ENCODE measurements around the gene GID8. TPM values are rescaled to one million over a fixed set of nuclear protein-coding genes. Genes with fewer than 3 reads are reported as not detected.

Gene GID8
- total and polyA plus RNA-seq, 9 donors: 23.6 to 54.3 (median 43.3) TPM

DNA sequence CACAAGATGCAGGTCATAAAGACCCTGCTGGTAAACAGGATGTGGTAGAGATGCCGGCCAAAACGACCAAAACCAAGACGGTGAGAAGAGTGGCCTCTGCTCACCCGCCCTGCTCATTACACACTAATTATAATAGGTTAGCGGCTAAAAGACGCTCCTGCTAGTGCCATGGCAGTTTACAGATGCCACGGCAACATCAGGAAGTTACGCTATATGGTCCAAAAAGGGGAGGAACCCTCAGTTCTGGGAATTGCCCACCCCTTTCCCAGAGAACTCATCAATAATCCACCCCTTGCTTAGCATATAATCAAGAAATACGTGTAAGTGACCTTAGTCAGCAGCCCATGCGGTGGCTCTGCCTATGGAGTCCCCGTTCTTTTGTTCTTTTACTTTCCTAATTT lies 51.3 kb downstream of the GID8 start:
- WGBS, 3 donors: 47 to 61% (median 57%) methylated on average over 11 of the region's 11 CpGs
- Histone ChIP-seq H3K4me1 (ENCODE audit: insufficient read depth) (no peaks in the 10 kb centered on the region), H3K27ac (no peak overlapping the region), H3K9me3 (no peaks in the 10 kb centered on the region), H3K4me3 (no peak overlapping the region), H3K27me3 (no peaks in the 10 kb centered on the region), H3K36me3 (no peaks in the 10 kb centered on the region)
- intact Hi-C loops (cut with DNase I): no loop called here
- TF ChIP-seq EP300 (IDR thresholded peaks at IDR 0.05) (no peak), POLR2A (IDR thresholded peaks at IDR 0.05) (no peak)
- TF ChIP-seq, protein P1, sequence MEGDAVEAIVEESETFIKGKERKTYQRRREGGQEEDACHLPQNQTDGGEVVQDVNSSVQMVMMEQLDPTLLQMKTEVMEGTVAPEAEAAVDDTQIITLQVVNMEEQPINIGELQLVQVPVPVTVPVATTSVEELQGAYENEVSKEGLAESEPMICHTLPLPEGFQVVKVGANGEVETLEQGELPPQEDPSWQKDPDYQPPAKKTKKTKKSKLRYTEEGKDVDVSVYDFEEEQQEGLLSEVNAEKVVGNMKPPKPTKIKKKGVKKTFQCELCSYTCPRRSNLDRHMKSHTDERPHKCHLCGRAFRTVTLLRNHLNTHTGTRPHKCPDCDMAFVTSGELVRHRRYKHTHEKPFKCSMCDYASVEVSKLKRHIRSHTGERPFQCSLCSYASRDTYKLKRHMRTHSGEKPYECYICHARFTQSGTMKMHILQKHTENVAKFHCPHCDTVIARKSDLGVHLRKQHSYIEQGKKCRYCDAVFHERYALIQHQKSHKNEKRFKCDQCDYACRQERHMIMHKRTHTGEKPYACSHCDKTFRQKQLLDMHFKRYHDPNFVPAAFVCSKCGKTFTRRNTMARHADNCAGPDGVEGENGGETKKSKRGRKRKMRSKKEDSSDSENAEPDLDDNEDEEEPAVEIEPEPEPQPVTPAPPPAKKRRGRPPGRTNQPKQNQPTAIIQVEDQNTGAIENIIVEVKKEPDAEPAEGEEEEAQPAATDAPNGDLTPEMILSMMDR (IDR thresholded peaks at IDR 0.05): no peak
- no peak for DNase-seq

DNA sequence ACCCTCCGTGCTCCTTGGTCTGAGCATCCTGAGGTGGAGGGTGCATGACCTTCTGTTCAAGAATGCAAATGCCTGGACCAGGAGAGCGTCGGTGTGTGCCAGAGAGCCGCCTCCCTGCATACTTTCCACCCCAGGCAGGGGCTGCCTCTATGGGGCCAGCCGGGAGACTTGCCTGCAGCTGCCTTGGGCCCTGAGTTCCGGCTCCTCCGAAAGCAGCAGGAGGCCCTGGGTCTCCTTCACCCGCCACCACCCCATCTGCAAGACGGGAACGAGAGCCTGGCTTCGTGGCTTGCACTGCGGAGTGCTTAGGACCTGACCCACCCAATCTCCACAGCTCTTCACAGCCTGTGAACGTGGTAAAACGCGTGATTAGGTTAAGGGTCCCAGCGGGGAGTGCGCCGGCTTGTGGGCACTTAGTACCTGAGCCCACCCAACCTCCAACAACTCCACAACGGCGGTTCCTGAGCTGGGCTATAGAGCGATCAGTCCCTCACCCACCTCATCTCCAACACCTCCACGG lies 52.4 kb downstream of the GID8 start:
- TF ChIP-seq, protein P1 (IDR thresholded peaks at IDR 0.05): no peak
- TF ChIP-seq POLR2A (IDR thresholded peaks at IDR 0.05): no peak
- WGBS, 3 donors: 56 to 69% (median 67%) methylated on average over 21 to 22 of the region's 22 CpGs
- no peaks in the 10 kb centered on the region for H3K27me3 ChIP-seq

DNA sequence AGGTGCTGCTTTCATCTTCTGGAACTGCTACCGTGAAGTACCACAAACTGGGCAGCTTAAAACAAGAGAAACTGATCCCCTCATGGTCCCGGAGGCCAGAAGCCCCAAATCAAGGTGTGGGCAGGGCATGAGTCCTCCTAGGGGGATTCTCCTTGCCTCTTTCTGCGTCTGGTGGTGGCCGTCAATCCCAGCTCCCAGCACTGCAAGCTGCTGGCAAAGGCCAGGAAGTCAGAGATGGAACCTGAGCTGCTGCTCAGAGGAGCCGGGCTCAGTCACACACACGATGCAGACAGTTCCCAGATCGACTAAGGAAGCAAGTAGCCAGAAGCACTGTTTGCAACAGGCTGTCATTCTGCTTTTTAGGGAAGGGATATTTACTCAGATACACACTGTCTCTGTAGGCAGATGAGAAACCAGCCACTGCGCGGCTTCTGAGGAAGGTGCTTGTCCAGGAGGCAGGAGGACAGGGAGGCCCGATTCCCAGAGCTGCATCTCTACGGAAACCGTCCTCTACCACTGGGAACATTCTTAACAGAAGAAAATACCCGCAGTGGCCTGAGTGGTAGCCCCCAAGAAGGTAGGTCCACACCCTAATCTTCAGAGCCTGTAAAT lies 53.4 kb downstream of the GID8 start:
- DNase-seq: no peak
- Histone ChIP-seq H3K36me3 (no peaks in the 10 kb centered on the region), H3K27ac (no peak overlapping the region), H3K9me3 (no peaks in the 10 kb centered on the region), H3K27me3 (no peaks in the 10 kb centered on the region), H3K4me1 (ENCODE audit: insufficient read depth) (no peaks in the 10 kb centered on the region), H3K4me3 (no peak overlapping the region)
- intact Hi-C loops (cut with DNase I): no loop called here
- no peak for TF ChIP-seq POLR2A (IDR thresholded peaks at IDR 0.05)
- TF ChIP-seq, protein P1 (IDR thresholded peaks at IDR 0.05): no peak
- no peak for TF ChIP-seq EP300 (IDR thresholded peaks at IDR 0.05)
- WGBS, 3 donors: 64 to 71% (median 65%) methylated on average over 13 of the region's 13 CpGs

More for the DNA sequence above, 52.4 kb downstream of the GID8 start:
- Histone ChIP-seq H3K4me1 (ENCODE audit: insufficient read depth) (no peaks in the 10 kb centered on the region), H3K9me3 (no peaks in the 10 kb centered on the region), H3K4me3 (no peak overlapping the region), H3K36me3 (no peaks in the 10 kb centered on the region), H3K27ac (no peak overlapping the region)
- intact Hi-C loops (cut with DNase I): no loop called here
- no peak for DNase-seq

DNA sequence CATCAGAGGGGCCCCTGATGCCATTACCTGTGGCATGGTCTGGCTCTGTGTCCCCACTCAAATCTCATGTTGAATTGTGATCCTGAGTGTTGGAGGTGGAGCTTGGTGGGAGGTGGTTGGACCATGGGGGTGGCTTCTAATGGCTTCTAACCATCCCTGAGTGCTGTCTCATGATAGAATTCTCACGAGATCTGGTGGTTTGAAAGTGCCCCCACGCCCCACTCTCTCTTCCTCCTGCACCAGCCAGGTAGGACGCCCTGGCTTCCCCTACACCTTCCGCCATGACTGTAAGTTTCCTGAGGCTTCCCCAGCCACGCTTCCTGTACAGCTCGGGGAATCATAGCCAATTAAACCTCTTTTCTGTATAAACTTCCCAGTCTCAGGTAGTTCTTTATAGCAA lies 53.9 kb downstream of the GID8 start:
- Histone ChIP-seq H3K4me3 (no peak overlapping the region), H3K9me3 (no peaks in the 10 kb centered on the region), H3K36me3 (no peaks in the 10 kb centered on the region), H3K4me1 (ENCODE audit: insufficient read depth) (no peaks in the 10 kb centered on the region), H3K27ac (no peak overlapping the region), H3K27me3 (no peaks in the 10 kb centered on the region)
- WGBS, 3 donors: 75 to 87% (median 77%) methylated on average over 6 of the region's 6 CpGs
- TF ChIP-seq, protein P1 (IDR thresholded peaks at IDR 0.05): no peak
- TF ChIP-seq POLR2A (IDR thresholded peaks at IDR 0.05) (no peak), EP300 (IDR thresholded peaks at IDR 0.05) (no peak)
- intact Hi-C loops (cut with DNase I): no loop called here
- no peak for DNase-seq
